ENCODE results near the gene RNF41. TPM values are rescaled to one million over a fixed set of nuclear protein-coding genes. Genes with fewer than 3 reads are reported as not detected.
A peak's percentile ranks its signal among the peaks of the same experiment; 100 is the strongest.

Gene RNF41
- polyA plus RNA-seq, 1 of the 3 experiments (the other 2 are of a cell fraction) = 127 TPM

GRCh38 chr12:56222531-56222895 lies 791 bp upstream of the RNF41 start:
- Histone ChIP-seq H4K20me1 (ENCODE audit: insufficient read depth) (no peaks in the 10 kb centered on the region), H3K9ac (peak overlapping the region; percentile 96), H3K36me3 (replicated peaks in 1 of 2; ENCODE audit: control insufficient read depth in 1 of 2, insufficient read depth in 2 of 2, low read length in 1 of 2) (no peaks in the 10 kb centered on the region), H2AFZ (ENCODE audit: low read depth) (peak overlapping the region; percentile 61; the same call in 1 of the 2 replicates), H3K4me1 (ENCODE audit: control insufficient read depth in 1 of 2, insufficient read depth in 2 of 2, low read depth in 1 of 2, low read length in 1 of 2) (peaks cover 13 to 22% of the 10 kb centered on the region in 2 experiments; a peak in 2 of 4 replicates), H3K4me2 (peak overlapping the region; percentile 80), H3K27ac (ENCODE audit: low read depth in 2 of 2, low read length in 1 of 2) (peak overlapping the region; percentile 93 to 98), H3K9me3 (no peaks in the 10 kb centered on the region), H3K27me3 (ENCODE audit: insufficient read depth) (no peaks in the 10 kb centered on the region), H3K4me3 (ENCODE audit: low read depth in 2 of 2, low read length in 1 of 2) (peak overlapping the region; percentile 71 to 85), H3K79me2 (ENCODE audit: insufficient read depth) (peaks cover 35% of the 10 kb centered on the region), H3F3A (replicated peaks; ENCODE audit: insufficient read depth) (peaks cover 24% of the 10 kb centered on the region), H3K9me2 (no peaks in the 10 kb centered on the region)
- 57% methylated on average over 4 of the region's 4 CpGs for WGBS (ENCODE audit: low lambda C conversion rate)
- CTCF ChIA-PET = interaction anchor here (0.6 to 4.1 kb wide), 23 partner anchors 10 to 886 kb away, joined by 3 to 47 read pairs (median 5); partner anchors contain the start of genes ANKRD52, COQ10A, ESYT1 and SMARCC2
- TF ChIP-seq CHD2 (IDR thresholded peaks at IDR 0.05; ENCODE audit: low read length, partially characterized antibody) (no peak), NRF1 (IDR thresholded peaks at IDR 0.05; ENCODE audit: low read depth, low read length) (no peak), SIN3A (IDR thresholded peaks at IDR 0.05; ENCODE audit: borderline replicate concordance, low read depth, low read length) (no peak)
- no peak for DNase-seq
- POLR2A ChIA-PET = interaction anchor here (0.9 to 3.0 kb wide), 11 partner anchors 14 to 118 kb away, joined by 3 to 23 read pairs (median 6); partner anchors contain the start of genes ANKRD52, CNPY2, ESYT1 and PA2G4

DNA sequence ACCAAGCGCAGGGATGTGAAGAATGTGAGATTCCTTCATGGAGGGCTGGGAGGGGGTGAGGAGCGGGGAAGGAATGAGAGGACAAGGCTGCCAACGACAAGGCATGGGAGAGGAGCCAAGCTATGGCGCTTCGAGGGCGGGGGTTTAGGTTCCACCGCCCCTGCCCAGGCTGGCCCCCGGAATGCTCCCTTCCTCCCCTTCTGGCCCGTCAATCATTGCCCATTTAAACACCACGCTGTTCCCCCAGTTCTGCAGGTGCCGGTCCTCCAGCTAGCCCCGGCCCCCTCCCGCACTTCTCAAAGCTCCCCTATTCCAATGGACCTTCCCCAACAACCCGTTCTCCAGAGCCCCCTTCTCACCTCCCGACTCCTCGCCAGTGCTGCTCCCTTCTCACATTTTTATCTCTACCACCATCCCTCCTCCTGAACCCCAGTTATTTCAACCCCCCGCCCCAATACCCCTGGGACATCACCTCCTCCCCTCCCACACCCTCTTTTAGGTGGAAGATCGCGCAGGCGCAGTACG lies 428 bp downstream of the RNF41 start:
- Histone ChIP-seq H3K4me2 (peak overlapping the region; percentile 80), H4K20me1 (ENCODE audit: insufficient read depth) (no peaks in the 10 kb centered on the region), H3K4me3 (ENCODE audit: low read depth in 2 of 2, low read length in 1 of 2) (peak overlapping the region; percentile 71 to 85), H3K79me2 (ENCODE audit: insufficient read depth) (peaks cover 47% of the 10 kb centered on the region), H3K9me3 (no peaks in the 10 kb centered on the region), H3K27me3 (ENCODE audit: insufficient read depth) (no peaks in the 10 kb centered on the region), H3K9me2 (no peaks in the 10 kb centered on the region), H3K27ac (ENCODE audit: low read depth in 2 of 2, low read length in 1 of 2) (peak overlapping the region; percentile 93 to 98), H3F3A (replicated peaks; ENCODE audit: insufficient read depth) (peaks cover 24% of the 10 kb centered on the region), H3K4me1 (ENCODE audit: control insufficient read depth in 1 of 2, insufficient read depth in 2 of 2, low read depth in 1 of 2, low read length in 1 of 2) (peaks cover 13 to 22% of the 10 kb centered on the region in 2 experiments; a peak in 2 of 4 replicates), H3K9ac (peak overlapping the region; percentile 96), H3K36me3 (replicated peaks in 1 of 2; ENCODE audit: control insufficient read depth in 1 of 2, insufficient read depth in 2 of 2, low read length in 1 of 2) (peaks cover under 1 to 3% of the 10 kb centered on the region in 2 experiments), H2AFZ (ENCODE audit: low read depth) (peak overlapping the region; percentile 24; the same call in 1 of the 2 replicates)
- POLR2A ChIA-PET = interaction anchor here (0.7 to 3.0 kb wide), 15 partner anchors 10 to 1531 kb away, joined by 3 to 23 read pairs (median 5); partner anchors contain the start of genes ANKRD52, CDK4, CNPY2 and COQ10A
- WGBS (ENCODE audit: low lambda C conversion rate) = under 1% methylated on average over 16 of the region's 21 CpGs
- CTCF ChIA-PET = interaction anchor here (0.7 to 4.1 kb wide), 15 partner anchors 10 to 243 kb away, joined by 3 to 47 read pairs (median 7); partner anchors contain the start of genes ANKRD52, COQ10A, ESYT1 and MYL6B
- peak; percentile 72 for DNase-seq
- TF ChIP-seq, protein P1, sequence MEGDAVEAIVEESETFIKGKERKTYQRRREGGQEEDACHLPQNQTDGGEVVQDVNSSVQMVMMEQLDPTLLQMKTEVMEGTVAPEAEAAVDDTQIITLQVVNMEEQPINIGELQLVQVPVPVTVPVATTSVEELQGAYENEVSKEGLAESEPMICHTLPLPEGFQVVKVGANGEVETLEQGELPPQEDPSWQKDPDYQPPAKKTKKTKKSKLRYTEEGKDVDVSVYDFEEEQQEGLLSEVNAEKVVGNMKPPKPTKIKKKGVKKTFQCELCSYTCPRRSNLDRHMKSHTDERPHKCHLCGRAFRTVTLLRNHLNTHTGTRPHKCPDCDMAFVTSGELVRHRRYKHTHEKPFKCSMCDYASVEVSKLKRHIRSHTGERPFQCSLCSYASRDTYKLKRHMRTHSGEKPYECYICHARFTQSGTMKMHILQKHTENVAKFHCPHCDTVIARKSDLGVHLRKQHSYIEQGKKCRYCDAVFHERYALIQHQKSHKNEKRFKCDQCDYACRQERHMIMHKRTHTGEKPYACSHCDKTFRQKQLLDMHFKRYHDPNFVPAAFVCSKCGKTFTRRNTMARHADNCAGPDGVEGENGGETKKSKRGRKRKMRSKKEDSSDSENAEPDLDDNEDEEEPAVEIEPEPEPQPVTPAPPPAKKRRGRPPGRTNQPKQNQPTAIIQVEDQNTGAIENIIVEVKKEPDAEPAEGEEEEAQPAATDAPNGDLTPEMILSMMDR (IDR thresholded peaks at IDR 0.05) = no peak
- no peak for TF ChIP-seq CHD2 (IDR thresholded peaks at IDR 0.05; ENCODE audit: low read length, partially characterized antibody)
- TF ChIP-seq GABPA (IDR thresholded peaks at IDR 0.05; ENCODE audit: low read depth) = no peak
- TF ChIP-seq, protein P2, sequence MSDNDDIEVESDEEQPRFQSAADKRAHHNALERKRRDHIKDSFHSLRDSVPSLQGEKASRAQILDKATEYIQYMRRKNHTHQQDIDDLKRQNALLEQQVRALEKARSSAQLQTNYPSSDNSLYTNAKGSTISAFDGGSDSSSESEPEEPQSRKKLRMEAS (IDR thresholded peaks at IDR 0.05; ENCODE audit: low read depth) = 0 out of 2 replicates have a peak, but pooled peaks have one; percentile 43
- TF ChIP-seq, protein P3, sequence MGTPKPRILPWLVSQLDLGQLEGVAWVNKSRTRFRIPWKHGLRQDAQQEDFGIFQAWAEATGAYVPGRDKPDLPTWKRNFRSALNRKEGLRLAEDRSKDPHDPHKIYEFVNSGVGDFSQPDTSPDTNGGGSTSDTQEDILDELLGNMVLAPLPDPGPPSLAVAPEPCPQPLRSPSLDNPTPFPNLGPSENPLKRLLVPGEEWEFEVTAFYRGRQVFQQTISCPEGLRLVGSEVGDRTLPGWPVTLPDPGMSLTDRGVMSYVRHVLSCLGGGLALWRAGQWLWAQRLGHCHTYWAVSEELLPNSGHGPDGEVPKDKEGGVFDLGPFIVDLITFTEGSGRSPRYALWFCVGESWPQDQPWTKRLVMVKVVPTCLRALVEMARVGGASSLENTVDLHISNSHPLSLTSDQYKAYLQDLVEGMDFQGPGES (IDR thresholded peaks at IDR 0.05; ENCODE audit: low read depth, low read length) = no peak
- no peak for TF ChIP-seq EZH2phosphoT487 (IDR thresholded peaks at IDR 0.05; ENCODE audit: borderline replicate concordance, low read depth)
- TF ChIP-seq NFIC (IDR thresholded peaks at IDR 0.05; ENCODE audit: borderline replicate concordance) = peak; percentile 51
- TF ChIP-seq TAF1 (IDR thresholded peaks at IDR 0.05; ENCODE audit: borderline replicate concordance, low read depth, low read length) = peak; percentile 38; the same call in 1 of the 2 replicates
- TF ChIP-seq TCF12 (IDR thresholded peaks at IDR 0.05) = no peak
- no peak for TF ChIP-seq USF2 (IDR thresholded peaks at IDR 0.05; ENCODE audit: borderline replicate concordance, low read depth, low read length)
- TF ChIP-seq POLR2AphosphoS5 (IDR thresholded peaks at IDR 0.05; ENCODE audit: low read depth, low read length) = no peak
- 0 out of 2 replicates have a peak, but pooled peaks have one; percentile 39 for TF ChIP-seq YY1 (IDR thresholded peaks at IDR 0.05; ENCODE audit: low read depth)
- peak; percentile 76 for TF ChIP-seq PBX3 (IDR thresholded peaks at IDR 0.05)
- no peak for TF ChIP-seq SMC3 (IDR thresholded peaks at IDR 0.05; ENCODE audit: low read depth, low read length)
- no peak for TF ChIP-seq RFX5 (IDR thresholded peaks at IDR 0.05; ENCODE audit: low read length)
- no peak for TF ChIP-seq ELF1 (IDR thresholded peaks at IDR 0.05)
- TF ChIP-seq FOXM1 (IDR thresholded peaks at IDR 0.05; ENCODE audit: low read depth) = no peak
